GM10847 (cell line): ENCODE measurements around the gene MRPL32.

ENCODE experiments used
- POLR2A ChIP-seq: IDR thresholded peaks from 2 replicates; pipeline ENCODE4 v1.6.1; 2011; ENCODE audit not compliant: insufficient read length; ENCODE audit errors: extremely low read depth

The MRPL32 gene

GRCh38 chr7:42980514-42980913 is 48.3 kb downstream of the MRPL32 start:
- no peak for TF ChIP-seq POLR2A

DNA sequence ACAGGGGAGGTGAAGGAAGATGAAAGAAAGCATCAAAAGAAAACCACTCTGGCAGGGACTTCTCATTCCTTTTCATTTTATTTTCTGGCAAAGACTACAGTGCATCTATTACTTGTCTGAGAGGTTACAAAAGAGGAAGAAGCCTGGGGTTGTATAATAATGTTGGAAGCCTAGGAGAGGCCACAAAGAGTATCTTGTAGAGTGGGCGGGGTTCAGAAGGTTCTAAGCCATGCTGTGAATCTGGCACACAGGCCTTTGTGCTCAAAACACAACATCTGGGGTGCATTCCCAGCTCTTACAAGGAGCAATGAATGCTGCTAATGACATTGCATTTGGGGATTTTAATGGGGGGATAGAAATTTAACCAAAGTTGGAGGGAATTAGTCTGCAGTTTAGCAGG is 49.4 kb downstream of the MRPL32 start:
- TF ChIP-seq POLR2A: no peak

GRCh38 chr7:42982604-42983115 is 50.5 kb downstream of the MRPL32 start:
- TF ChIP-seq POLR2A: no peak

- TF ChIP-seq POLR2A: no peak
These were observed 52.0 kb downstream of the MRPL32 start for GRCh38 chr7:42984137-42984536.

GRCh38 chr7:42986213-42986612 is 54.0 kb downstream of the MRPL32 start:
- TF ChIP-seq POLR2A: no peak

GRCh38 chr7:42986781-42987248 is 54.6 kb downstream of the MRPL32 start:
- no peak for TF ChIP-seq POLR2A
